HG03280 (cell line): ENCODE results near the gene ADGRD2.
"Not testable (repeated sequence)": the region's sequence is repeated elsewhere in the genome, so short reads cannot be mapped to it uniquely, and the experiment has no call there.

Experiments
- ATAC-seq: cut with Tn5 transposase; IDR thresholded peaks from one replicate; pipeline ENCODE4 v1.9.1; 2021; ENCODE audit warnings: mild to moderate bottlenecking, moderate library complexity; ENCODE audit not compliant: unreplicated experiment

ADGRD2 gene

GRCh38 chr9:124450241-124450924 is at the start of gene ADGRD2:
Gene ADGRD2 (plus strand): TSS chr9:124450451. CDS start chr9:124451667, 1,216 bp downstream.
- ATAC-seq: no peak

- ATAC-seq: no peak
Observed at GRCh38 chr9:124403246-124403645, 47.0 kb upstream of the ADGRD2 start.

GRCh38 chr9:124409410-124409809 is 40.8 kb upstream of the ADGRD2 start:
- ATAC-seq: no peak

- ATAC-seq: no peak
Observed at GRCh38 chr9:124410321-124410913, 39.8 kb upstream of the ADGRD2 start.

- no peak for ATAC-seq
Observed at GRCh38 chr9:124411514-124412227, 38.6 kb upstream of the ADGRD2 start.

- ATAC-seq: no peak
Observed at GRCh38 chr9:124412228-124412575, 38.0 kb upstream of the ADGRD2 start.

- no peak for ATAC-seq
Observed at GRCh38 chr9:124414612-124415011, 35.6 kb upstream of the ADGRD2 start.

- ATAC-seq: peak; percentile 89
Observed at GRCh38 chr9:124415102-124415851, 35.0 kb upstream of the ADGRD2 start, which contains the start of gene PSMB7. Gene PSMB7 (minus strand): TSS chr9:124415442. CDS start chr9:124415425, 17 bp downstream.

- no peak for ATAC-seq
Observed at GRCh38 chr9:124415852-124416484, 34.3 kb upstream of the ADGRD2 start.

GRCh38 chr9:124419832-124420489 is 30.3 kb upstream of the ADGRD2 start:
- ATAC-seq: no peak

GRCh38 chr9:124420991-124421543 is 29.2 kb upstream of the ADGRD2 start:
- ATAC-seq: no peak

- ATAC-seq: no peak
Observed at GRCh38 chr9:124423155-124423554, 27.1 kb upstream of the ADGRD2 start.

- ATAC-seq: no peak
Observed at GRCh38 chr9:124423591-124423990, 26.7 kb upstream of the ADGRD2 start.

- not testable (repeated sequence) for ATAC-seq
Observed at GRCh38 chr9:124425733-124426132, 24.5 kb upstream of the ADGRD2 start.

GRCh38 chr9:124426361-124426760 is 23.9 kb upstream of the ADGRD2 start:
- no peak for ATAC-seq

- no peak for ATAC-seq
Observed at GRCh38 chr9:124427281-124427680, 23.0 kb upstream of the ADGRD2 start.

GRCh38 chr9:124428751-124429529 is 21.3 kb upstream of the ADGRD2 start:
- ATAC-seq: no peak

GRCh38 chr9:124429530-124429867 is 20.8 kb upstream of the ADGRD2 start:
- ATAC-seq: no peak

- no peak for ATAC-seq
Observed at GRCh38 chr9:124436320-124436719, 13.9 kb upstream of the ADGRD2 start.
